HG03097 (cell line): ENCODE measurements around the gene DAPK2.
"Not testable (repeated sequence)": the region's sequence is repeated elsewhere in the genome, so short reads cannot be mapped to it uniquely, and the experiment has no call there.

Experiments
- ATAC-seq: cut with Tn5 transposase; IDR thresholded peaks from one replicate; pipeline ENCODE4 v1.9.1; 2021; ENCODE audit not compliant: unreplicated experiment, low FRiP score

The DAPK2 gene

GRCh38 chr15:64058279-64058678 lies 12.0 kb upstream of the DAPK2 start:
- no peak for ATAC-seq

DNA sequence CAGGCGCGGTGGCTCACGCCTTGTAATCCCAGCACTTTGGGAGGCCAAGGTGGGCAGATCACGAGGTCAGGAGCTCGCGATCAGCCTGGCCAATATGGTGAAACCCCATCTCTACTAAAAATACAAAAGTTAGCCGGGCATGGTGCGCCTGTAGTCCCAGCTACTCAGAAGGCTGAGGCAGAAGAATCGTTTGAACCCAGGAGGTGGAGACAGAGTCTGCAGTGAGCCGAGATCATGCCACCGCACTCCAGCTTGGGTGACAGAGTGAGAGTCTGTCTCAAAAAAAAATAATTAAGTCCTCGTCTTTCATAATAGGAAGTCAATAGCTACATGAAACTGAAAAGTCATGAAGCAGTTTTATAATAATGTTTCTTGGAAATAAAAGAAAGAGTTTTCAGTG lies 7.4 kb upstream of the DAPK2 start:
- ATAC-seq: not testable (repeated sequence)

GRCh38 chr15:64052925-64053491 lies 6.7 kb upstream of the DAPK2 start:
- ATAC-seq: no peak

DNA sequence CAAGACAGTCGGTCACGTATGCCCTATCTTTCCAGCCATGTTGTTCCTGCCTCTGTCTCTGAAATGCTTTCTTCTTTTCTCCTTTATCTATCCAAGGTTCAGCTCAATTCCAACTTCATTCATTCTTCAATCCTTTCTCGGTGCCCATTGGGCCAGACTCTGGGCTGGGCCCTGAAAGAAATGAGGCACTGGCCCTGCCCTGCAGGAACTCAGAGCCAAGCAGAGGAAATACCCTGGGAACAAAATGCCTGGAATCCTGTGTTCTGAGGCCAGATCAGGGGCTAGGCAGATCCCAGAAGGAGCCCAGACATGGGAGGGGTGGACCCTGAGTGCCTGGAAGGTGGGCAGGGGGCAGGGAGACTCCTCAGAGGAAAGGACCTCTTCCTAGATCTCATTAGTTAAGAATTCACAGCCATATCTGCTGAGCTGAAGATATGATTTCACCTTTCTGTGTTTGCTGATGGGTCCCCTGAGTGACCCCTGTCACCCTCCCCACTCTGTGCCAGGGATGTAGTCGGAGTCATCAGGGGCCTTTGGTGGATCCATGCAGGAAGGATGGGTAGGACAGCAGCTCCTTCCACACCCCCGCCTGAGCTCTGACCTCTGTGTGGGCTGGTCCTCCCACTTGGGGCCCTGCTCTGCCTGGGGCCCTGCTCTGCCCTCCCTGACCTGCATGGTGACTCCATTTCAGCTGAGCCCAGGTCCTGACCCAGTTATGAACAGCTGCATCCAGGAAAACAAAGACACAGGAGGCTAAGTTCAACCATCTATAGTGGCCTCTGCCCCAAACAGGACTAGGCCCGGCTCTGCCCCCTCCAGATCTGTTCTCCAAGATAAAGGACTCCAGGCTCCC lies 5.3 kb upstream of the DAPK2 start:
- ATAC-seq: no peak

DNA sequence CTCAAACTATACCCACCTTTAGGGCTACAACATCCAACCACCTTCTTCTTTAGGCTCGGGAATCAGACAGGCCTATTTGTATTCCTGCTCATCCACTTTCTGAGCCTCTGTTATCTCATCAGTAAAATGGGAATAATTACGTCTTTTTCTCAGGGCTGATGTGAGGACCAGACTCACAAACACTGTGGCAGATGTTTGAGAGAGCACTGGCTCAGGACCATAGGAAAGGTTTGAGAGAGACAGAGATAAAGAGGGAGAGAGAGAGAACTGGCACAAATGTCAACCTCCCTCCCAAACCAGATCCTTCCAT lies 4.8 kb upstream of the DAPK2 start:
- ATAC-seq: no peak

DNA sequence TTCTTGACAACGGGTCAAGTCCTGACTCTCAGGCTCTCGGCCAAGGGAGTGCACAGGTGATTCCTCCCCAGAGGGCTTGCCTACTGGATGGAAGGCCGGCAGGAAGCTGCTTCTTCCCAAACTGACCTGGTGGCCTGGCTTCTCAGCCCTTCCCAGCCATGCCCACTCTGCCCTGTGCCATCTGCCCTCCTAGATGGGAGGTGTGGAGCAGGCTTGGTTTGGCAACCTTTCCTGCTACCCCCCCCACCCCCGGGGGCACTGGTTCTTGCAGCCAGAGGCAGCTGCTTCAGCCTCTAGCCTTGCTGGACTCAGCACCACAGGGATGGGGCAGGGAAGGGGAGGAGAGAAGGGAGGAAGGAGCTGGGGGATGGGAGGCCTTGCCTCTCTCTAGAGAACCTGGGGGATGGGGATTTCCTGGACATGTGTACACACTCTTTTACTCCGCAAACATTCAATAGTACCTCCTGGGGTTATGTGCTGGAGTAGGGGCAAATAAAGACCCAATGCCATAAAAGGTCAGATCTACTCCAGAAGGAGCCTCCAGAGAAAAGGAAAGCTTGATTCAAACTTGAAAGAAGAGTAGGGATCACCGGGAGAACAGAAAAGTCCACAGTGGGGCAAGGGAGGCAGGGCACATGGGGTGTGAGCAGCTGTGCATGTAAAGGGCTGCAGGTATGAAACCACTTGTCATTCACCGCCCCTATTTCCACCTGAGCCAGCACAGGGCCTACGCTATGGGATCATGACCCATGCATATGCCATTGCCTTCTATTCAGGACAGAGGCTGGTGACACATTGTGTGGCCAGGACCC lies 4.2 kb upstream of the DAPK2 start:
- ATAC-seq: no peak

DNA sequence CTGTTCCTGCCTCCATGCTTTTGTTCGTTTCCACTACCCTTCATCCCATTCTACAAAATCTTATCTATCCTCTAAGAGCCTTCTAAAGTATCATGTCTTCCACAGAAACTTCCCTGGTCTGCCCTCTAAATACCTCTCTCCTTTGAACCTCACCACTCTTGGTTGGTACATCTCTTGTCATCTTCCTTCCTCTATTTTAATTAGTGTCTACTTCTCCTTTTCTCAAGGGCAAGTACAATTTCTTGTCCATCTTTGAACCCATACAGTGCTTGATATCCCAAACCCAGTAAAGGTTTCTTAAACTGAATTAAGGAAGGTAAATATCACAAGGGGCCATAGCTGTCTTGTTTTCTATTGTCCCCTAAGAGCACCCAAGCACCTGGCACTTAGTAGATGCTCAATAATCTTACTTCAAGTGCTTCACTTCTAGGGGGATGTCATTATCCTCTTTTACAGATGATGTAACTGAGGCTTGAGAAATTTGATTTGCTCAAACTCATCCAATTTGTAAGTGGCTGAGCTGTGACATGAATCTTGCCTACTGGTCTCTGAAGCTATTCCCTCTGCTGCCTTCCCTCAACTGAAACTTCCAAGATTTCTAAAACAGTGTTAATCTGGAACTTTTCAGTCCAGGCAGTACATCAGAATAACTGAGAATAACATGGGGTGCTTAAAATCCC lies 2.6 kb upstream of the DAPK2 start:
- no peak for ATAC-seq

- ATAC-seq: no peak
Measured at GRCh38 chr15:64045774-64046420, 388 bp downstream of the DAPK2 start.

DNA sequence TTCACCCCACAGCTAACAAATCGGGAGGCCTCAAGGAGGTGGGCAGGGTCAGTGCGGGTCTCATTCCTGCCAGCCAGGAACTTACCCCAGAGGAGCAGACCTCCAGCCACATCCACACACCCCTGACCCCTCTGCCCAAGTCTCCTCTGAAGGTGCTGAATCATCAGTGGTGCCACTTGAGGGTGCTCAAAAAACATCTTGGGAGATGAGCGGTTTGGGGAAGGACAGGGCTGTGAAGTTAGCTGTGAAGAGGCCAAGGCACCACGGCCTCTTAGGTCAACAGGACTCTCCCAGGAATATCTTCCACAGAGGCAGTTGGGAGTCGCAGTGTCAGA lies 1.2 kb downstream of the DAPK2 start:
- no peak for ATAC-seq

- no peak for ATAC-seq
Measured at GRCh38 chr15:64044300-64045100, 1.8 kb downstream of the DAPK2 start.

- no peak for ATAC-seq
Measured at GRCh38 chr15:64038878-64039610, 7.2 kb downstream of the DAPK2 start.

DNA sequence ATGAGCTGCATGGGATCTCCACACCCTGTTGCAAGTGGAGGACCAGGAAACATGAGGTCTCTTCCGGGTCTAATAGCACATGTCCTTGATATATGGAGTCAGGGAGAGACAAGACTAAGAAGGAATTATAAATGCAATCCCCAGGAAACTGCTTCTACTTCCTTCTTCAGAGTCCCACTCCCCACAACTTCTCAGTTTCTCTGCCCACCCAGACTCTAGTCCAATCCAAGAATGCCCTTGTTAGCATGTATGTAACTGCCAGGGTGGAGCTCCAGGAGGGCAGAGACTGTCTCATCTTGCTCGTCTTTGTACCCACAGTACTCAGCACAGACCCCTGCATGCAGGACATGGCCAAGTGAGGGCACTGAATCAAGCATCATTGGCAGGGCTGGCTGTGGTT lies 8.3 kb downstream of the DAPK2 start:
- ATAC-seq: no peak

GRCh38 chr15:64037116-64037515 lies 9.2 kb downstream of the DAPK2 start:
- no peak for ATAC-seq

- no peak for ATAC-seq
Measured at GRCh38 chr15:64035525-64035924, 10.8 kb downstream of the DAPK2 start.

GRCh38 chr15:64034519-64034918 lies 11.8 kb downstream of the DAPK2 start:
- ATAC-seq: no peak

- no peak for ATAC-seq
Measured at GRCh38 chr15:64032329-64032728, 14.0 kb downstream of the DAPK2 start.

DNA sequence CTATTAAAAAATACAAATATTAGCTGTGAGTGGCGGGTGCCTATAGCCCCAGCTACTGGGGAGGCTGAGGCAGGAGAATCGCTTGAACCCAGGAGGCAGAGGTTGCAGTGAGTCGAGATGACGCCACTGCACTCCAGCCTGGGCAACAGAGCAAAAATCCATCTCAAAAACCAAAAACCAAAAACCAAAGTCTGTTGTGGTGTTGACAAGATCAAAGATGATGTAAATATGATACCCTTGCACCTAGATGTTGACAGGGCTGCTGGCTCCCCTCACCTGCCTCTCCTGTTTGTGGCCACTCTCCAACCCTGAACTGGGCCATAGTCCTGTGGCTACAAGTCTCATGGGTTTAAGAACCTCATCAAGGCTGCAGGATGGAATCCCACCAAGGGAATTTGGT lies 16.2 kb downstream of the DAPK2 start:
- no peak for ATAC-seq

DNA sequence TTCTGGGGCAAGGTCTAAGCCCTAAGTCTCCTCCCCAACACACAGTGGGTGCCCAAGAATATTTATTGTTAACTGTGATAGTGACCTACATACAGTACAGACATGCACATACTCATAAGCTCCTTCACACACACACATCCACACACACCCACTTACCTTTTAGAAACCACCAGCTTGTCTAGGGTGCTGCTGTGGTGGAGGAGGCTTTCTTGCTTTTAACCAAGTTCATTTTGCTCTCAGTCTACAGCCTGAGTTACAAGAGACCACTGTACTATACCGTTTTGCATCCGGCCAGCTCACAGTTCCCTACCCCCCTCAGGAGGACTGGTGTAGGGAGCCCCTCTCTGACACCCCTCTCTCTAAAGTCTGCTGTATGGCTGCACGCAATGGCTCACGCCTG lies 16.7 kb downstream of the DAPK2 start:
- no peak for ATAC-seq

- ATAC-seq: no peak
Measured at GRCh38 chr15:64029110-64029509, 17.2 kb downstream of the DAPK2 start.
